ENCODE measurements around the gene PGAP3. TPM values are rescaled to one million over a fixed set of nuclear protein-coding genes. Genes with fewer than 3 reads are reported as not detected.

The PGAP3 gene
- total RNA-seq (2014; rRNA removed): 5.9 and 10.3 TPM in 2 replicates
- Bru-seq, nascent RNA: percentile 50 among the genes with signal in this experiment
- percentile 57 among the genes with signal in this experiment for BruChase-seq, experiment 1, labeled RNA remaining after a 6-hour chase
- BruChase-seq, experiment 2, labeled RNA remaining after a 2-hour chase: percentile 57 among the genes with signal in this experiment
- long read RNA-seq, transcript PGAP3-201 (8 exons, 2,737 nt): major isoform, 12 of 28 reads
- long read RNA-seq, partial matches to known transcripts: 8 of 28 reads
- long read RNA-seq, other reads (novel, unspliced or antisense): 6 of 28 reads

- Histone ChIP-seq H3K4me1 (ENCODE audit: insufficient read depth, low read length) (peaks cover 16% of the 10 kb centered on the region), H3K27ac (ENCODE audit: low read length) (peak within 1 kb of the TSS; percentile 83), H3K4me3 (ENCODE audit: low read length) (peak within 1 kb of the TSS; percentile 86), H2AFZ (ENCODE audit: low read length) (peak within 1 kb of the TSS; percentile 94), H4K20me1 (ENCODE audit: low read length) (no peaks in the 10 kb centered on the region), H3K4me2 (ENCODE audit: low read length) (peak within 1 kb of the TSS; percentile 94), H3K27me3 (ENCODE audit: low read length) (no peaks in the 10 kb centered on the region), H3K9me3 (ENCODE audit: low read length) (no peaks in the 10 kb centered on the region), H3F3A (ENCODE audit: low read length, unreplicated experiment) (peaks cover 8% of the 10 kb centered on the region), H3K79me2 (ENCODE audit: low read length) (no peaks in the 10 kb centered on the region), H3K9me2 (replicated peaks; ENCODE audit: low read length) (no peaks in the 10 kb centered on the region), H3K9ac (ENCODE audit: low read length) (peak within 1 kb of the TSS; percentile 82), H3K36me3 (ENCODE audit: low read depth, low read length) (no peaks in the 10 kb centered on the region)
- TF ChIP-seq EZH2phosphoT487 (IDR thresholded peaks at IDR 0.05; ENCODE audit: borderline replicate concordance, low read length) (no peak), EZH2 (IDR thresholded peaks at IDR 0.05; ENCODE audit: low read length, unreplicated experiment) (no peak), CTCF (conservative IDR thresholded peaks at IDR 0.05; ENCODE audit: low read depth, low read length) (no peak)
- BruUV-seq (replicated peaks): TSS peak; percentile 97
- peak; percentile 85 for DNase-seq
- peak; percentile 91 for ATAC-seq
- intact Hi-C loops (cut with micrococcal nuclease): no loop called here
- POLR2A ChIA-PET (ENCODE audit: unreplicated experiment): interaction anchor here (1.0 kb wide), 2 partner anchors 16 to 31 kb away, joined by 3 to 5 read pairs; no protein-coding TSS in a partner anchor
- CTCF ChIA-PET: interaction anchor here (0.6 kb wide), 1 partner anchor 175 kb away, joined by 3 read pairs; no protein-coding TSS in a partner anchor
These were observed at the start of gene PGAP3 for GRCh38 chr17:39687546-39688474. TSS of gene PGAP3 (minus strand) at chr17:39688057. CDS start at chr17:39688014, 43 bp downstream.

GRCh38 chr17:39737206-39737759 is 49.4 kb upstream of the PGAP3 start:
- Histone ChIP-seq H3K79me2 (ENCODE audit: low read length) (peaks cover 16% of the 10 kb centered on the region; the same call in 1 of the 2 replicates), H3K36me3 (ENCODE audit: low read depth, low read length) (no peaks in the 10 kb centered on the region), H2AFZ (ENCODE audit: low read length) (peak overlapping the region; percentile 85), H3K9ac (ENCODE audit: low read length) (no peak overlapping the region), H3K9me2 (replicated peaks; ENCODE audit: low read length) (no peaks in the 10 kb centered on the region), H4K20me1 (ENCODE audit: low read length) (peaks cover 5% of the 10 kb centered on the region; the same call in 1 of the 2 replicates), H3K4me3 (ENCODE audit: low read length) (peak overlapping the region; percentile 88), H3K4me2 (ENCODE audit: low read length) (peak overlapping the region; percentile 96), H3F3A (ENCODE audit: low read length, unreplicated experiment) (no peaks in the 10 kb centered on the region), H3K9me3 (ENCODE audit: low read length) (no peaks in the 10 kb centered on the region), H3K27me3 (ENCODE audit: low read length) (no peaks in the 10 kb centered on the region), H3K4me1 (ENCODE audit: insufficient read depth, low read length) (peaks cover 35% of the 10 kb centered on the region), H3K27ac (ENCODE audit: low read length) (peak overlapping the region; percentile 89; the same call in 1 of the 2 replicates)
- ChIA-PET CTCF (no interaction called here), POLR2A (ENCODE audit: unreplicated experiment) (no interaction called here)
- intact Hi-C loops (cut with micrococcal nuclease): no loop called here
- TF ChIP-seq EZH2 (IDR thresholded peaks at IDR 0.05; ENCODE audit: low read length, unreplicated experiment) (no peak), CTCF (conservative IDR thresholded peaks at IDR 0.05; ENCODE audit: low read depth, low read length) (no peak), EZH2phosphoT487 (IDR thresholded peaks at IDR 0.05; ENCODE audit: borderline replicate concordance, low read length) (no peak)
- DNase-seq: no peak
- no peak for ATAC-seq
- no TSS peak for BruUV-seq (replicated peaks)

Data from PC-3 (cell line).